Vagina (tissue), 2 donors: Measurements from ENCODE around the gene KRT7. TPM values are rescaled to one million over a fixed set of nuclear protein-coding genes. Genes with fewer than 3 reads are reported as not detected.
"Not testable (repeated sequence)": the region's sequence is repeated elsewhere in the genome, so short reads cannot be mapped to it uniquely, and the experiment has no call there.

Source experiments
- DNase-seq, 2 donors: peaks; one replicate each; pipeline ENCODE4 v3.0.0-alpha.2; 2017; ENCODE audit errors: extremely low spot score in 2 of 2
- H3K27ac ChIP-seq: fragments of 200-600 bp; sonication (generic); one replicate; pipeline ENCODE4 v1.5.1; 2019
- H3K27me3 ChIP-seq: fragments of 200-600 bp; sonication (generic); one replicate; pipeline ENCODE4 v1.5.1; 2019
- H3K36me3 ChIP-seq, 2 donors: fragments of 200-600 bp; sonication (generic); one replicate each; pipeline ENCODE4 v1.5.1; 2017 to 2019
- H3K4me1 ChIP-seq: fragments of 200-600 bp; sonication (generic); one replicate; pipeline ENCODE4 v1.5.1; 2019
- H3K4me3 ChIP-seq, 2 donors: fragments of 200-600 bp; sonication (generic); 1 replicate in 1 of 2; 2 replicates in 1 of 2; pipeline ENCODE4 v1.5.1; 2016 to 2019
- H3K9me3 ChIP-seq: fragments of 200-600 bp; sonication (generic); one replicate; pipeline ENCODE4 v1.5.1; 2019
- CTCF ChIP-seq, 3 experiments: fragments of 450-650 bp in 2 of 3; fragments of 200-600 bp in 1 of 3; sonication (generic) in 1 of 3; IDR thresholded peaks; one replicate each; pipeline ENCODE4 v1.5.1; 2017 to 2019; ENCODE audit warnings: antibody characterized with exemption in 3 of 3, mild to moderate bottlenecking in 2 of 3, moderate library complexity in 2 of 3
- POLR2A ChIP-seq, 2 donors: fragments of 450-650 bp; IDR thresholded peaks; one replicate each; pipeline ENCODE4 v1.6.1; 2017; ENCODE audit warnings: antibody characterized with exemption in 2 of 2, mild to moderate bottlenecking in 2 of 2, moderate library complexity in 2 of 2
- POLR2AphosphoS5 ChIP-seq, 2 donors: sonication (generic); formaldehyde crosslinking; IDR thresholded peaks; one replicate each; pipeline ENCODE4 v1.9.0; 2017; ENCODE audit warnings: antibody characterized with exemption in 2 of 2, mild to moderate bottlenecking in 2 of 2, low read depth in 1 of 2; ENCODE audit not compliant: insufficient read depth in 1 of 2
- intact Hi-C: fragments of 100-400 bp; cut with DNase I; formaldehyde crosslinking; loops from one replicate; pipeline ENCODE4 v1.15.1; 2023
- total RNA-seq: library from RNA; depleted of rRNA; stranded (reverse); fragments of >200 nt; gene quantifications from one replicate; pipeline ENCODE4 v1.2.3, GENCODE V29; 2016

Gene KRT7
- total RNA-seq, 1 donor from 2014 or later, result 7.6 TPM

GRCh38 chr12:52255926-52256583 lies 23.0 kb downstream of the KRT7 start:
- no peaks in the 10 kb centered on the region for H3K27me3 ChIP-seq
- DNase-seq, result no peak
- no peak overlapping the region for H3K27ac ChIP-seq
- H3K4me3 ChIP-seq, result no peak overlapping the region
- intact Hi-C loops, result no loop called here
- no peaks in the 10 kb centered on the region for H3K9me3 ChIP-seq
- no peak for TF ChIP-seq POLR2A (IDR thresholded peaks at IDR 0.05)
- TF ChIP-seq POLR2AphosphoS5 (IDR thresholded peaks at IDR 0.05; ENCODE audit: insufficient read depth in 1 of 2, low read depth in 1 of 2), result no peak
- no peak for TF ChIP-seq CTCF (IDR thresholded peaks at IDR 0.05)
- H3K4me1 ChIP-seq, result peaks cover 10% of the 10 kb centered on the region
- no peaks in the 10 kb centered on the region for H3K36me3 ChIP-seq

GRCh38 chr12:52256584-52256935 lies 23.5 kb downstream of the KRT7 start:
- no peak overlapping the region for H3K27ac ChIP-seq
- no peaks in the 10 kb centered on the region for H3K36me3 ChIP-seq
- TF ChIP-seq POLR2AphosphoS5 (IDR thresholded peaks at IDR 0.05; ENCODE audit: insufficient read depth in 1 of 2, low read depth in 1 of 2) (no peak), CTCF (IDR thresholded peaks at IDR 0.05) (no peak), POLR2A (IDR thresholded peaks at IDR 0.05) (no peak)
- no peak overlapping the region for H3K4me3 ChIP-seq
- DNase-seq, result no peak
- intact Hi-C loops, result no loop called here
- peaks cover 10% of the 10 kb centered on the region for H3K4me1 ChIP-seq
- H3K27me3 ChIP-seq, result no peaks in the 10 kb centered on the region
- no peaks in the 10 kb centered on the region for H3K9me3 ChIP-seq

- no peaks in the 10 kb centered on the region for H3K27me3 ChIP-seq
- intact Hi-C loops, result no loop called here
- H3K36me3 ChIP-seq, result no peaks in the 10 kb centered on the region
- H3K9me3 ChIP-seq, result no peaks in the 10 kb centered on the region
- H3K4me3 ChIP-seq, result no peak overlapping the region
- DNase-seq, result no peak
- TF ChIP-seq POLR2AphosphoS5 (IDR thresholded peaks at IDR 0.05; ENCODE audit: insufficient read depth in 1 of 2, low read depth in 1 of 2) (no peak), CTCF (IDR thresholded peaks at IDR 0.05) (no peak), POLR2A (IDR thresholded peaks at IDR 0.05) (no peak)
- H3K27ac ChIP-seq, result no peak overlapping the region
- H3K4me1 ChIP-seq, result peaks cover 10% of the 10 kb centered on the region
Observed at GRCh38 chr12:52257074-52257551, 24.1 kb downstream of the KRT7 start.

- DNase-seq, result not testable (repeated sequence)
- peak overlapping the region in 1 of 2 donors; percentile 30 for H3K4me3 ChIP-seq
Observed at GRCh38 chr12:52257922-52258321, 24.9 kb downstream of the KRT7 start.

GRCh38 chr12:52258335-52258901 lies 25.4 kb downstream of the KRT7 start:
- Histone ChIP-seq H3K27me3 (no peaks in the 10 kb centered on the region), H3K4me1 (peaks cover 10% of the 10 kb centered on the region), H3K4me3 (peak overlapping the region in 1 of 2 donors; percentile 30), H3K36me3 (no peaks in the 10 kb centered on the region), H3K9me3 (no peaks in the 10 kb centered on the region), H3K27ac (no peak overlapping the region)
- no peak for DNase-seq
- intact Hi-C loops, result no loop called here
- TF ChIP-seq CTCF (IDR thresholded peaks at IDR 0.05) (no peak), POLR2AphosphoS5 (IDR thresholded peaks at IDR 0.05; ENCODE audit: insufficient read depth in 1 of 2, low read depth in 1 of 2) (no peak), POLR2A (IDR thresholded peaks at IDR 0.05) (no peak)

More at GRCh38 chr12:52257922-52258321, 24.9 kb downstream of the KRT7 start:
- H3K27me3 ChIP-seq, intact Hi-C loops, H3K27ac ChIP-seq, H3K36me3 ChIP-seq, H3K4me1 ChIP-seq, H3K9me3 ChIP-seq: not testable (repeated sequence)
